Measurements from ENCODE around the gene HOXC10. TPM values are rescaled to one million over a fixed set of nuclear protein-coding genes. Genes with fewer than 3 reads are reported as not detected.

The HOXC10 gene
- total and polyA plus RNA-seq, 2 of the 8 experiments (the other 6 are each of a cell fraction or from before 2014, with no cell fraction given) = not detected

DNA sequence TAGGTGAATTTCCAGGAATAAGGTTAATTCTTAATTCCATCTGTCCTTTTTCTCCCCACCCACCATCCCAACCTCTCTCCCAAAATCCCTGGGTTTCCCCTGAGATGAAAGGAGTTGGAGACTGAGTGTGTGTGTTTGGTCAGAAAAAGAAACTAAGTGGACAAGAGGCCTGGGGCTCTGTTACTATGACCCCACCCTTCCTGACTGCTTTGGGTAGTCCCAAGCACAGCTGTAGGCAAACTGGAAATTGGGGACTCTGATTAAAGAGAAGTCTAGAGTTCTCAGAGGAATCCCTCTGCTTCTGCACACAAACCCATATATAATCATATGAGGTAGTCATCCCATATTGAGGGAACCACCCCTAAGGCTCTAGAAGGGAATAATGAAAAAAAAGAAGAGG lies 37.2 kb upstream of the HOXC10 start:
- no peak overlapping the region for H4K5ac ChIP-seq (ENCODE audit: insufficient read length, low read depth, low read length)
- no peak overlapping the region for H2AFZ ChIP-seq (ENCODE audit: low read length)
- peaks cover 0 to 16% (median 3%) of the 10 kb centered on the region in 4 experiments; a peak in 6 of 7 replicates for H3K4me1 ChIP-seq (replicated peaks in 1 of 4; ENCODE audit: control insufficient read depth in 3 of 4, insufficient read depth in 4 of 4, low read length in 3 of 4)
- no peaks in the 10 kb centered on the region for H3K79me2 ChIP-seq (ENCODE audit: control insufficient read depth in 1 of 2, insufficient read depth in 2 of 2, low read length in 2 of 2)
- H3K9me3 ChIP-seq (ENCODE audit: insufficient read depth in 2 of 2, low read depth in 1 of 2, low read length in 1 of 2) = no peaks in the 10 kb centered on the region; a peak in 1 of 4 replicates
- H2BK5ac ChIP-seq (ENCODE audit: low read depth, low read length) = no peak overlapping the region
- peaks cover 0 to 3% (median 0%) of the 10 kb centered on the region in 4 experiments; a peak in 1 of 8 replicates for H3K36me3 ChIP-seq (ENCODE audit: control insufficient read depth in 2 of 4, insufficient read depth in 4 of 4, low read length in 3 of 4)
- H3K27ac ChIP-seq (ENCODE audit: low read depth, low read length) = no peak overlapping the region
- no peak overlapping the region for H3K9ac ChIP-seq (replicated peaks in 1 of 4; ENCODE audit: extremely low read depth in 1 of 4, low read depth in 3 of 4, low read length in 3 of 4)
- no peak overlapping the region for H2BK12ac ChIP-seq (ENCODE audit: low read depth, low read length)
- H3K18ac ChIP-seq (ENCODE audit: extremely low read depth, low read length) = no peak overlapping the region
- no peaks in the 10 kb centered on the region for H3K79me1 ChIP-seq (ENCODE audit: low read depth, low read length)
- no peak overlapping the region for H3K4me2 ChIP-seq (ENCODE audit: insufficient read depth in 1 of 2, low read depth in 2 of 2, low read length in 2 of 2)
- no peaks in the 10 kb centered on the region for H3K23me2 ChIP-seq (ENCODE audit: low read depth, low read length)
- H3K4ac ChIP-seq (replicated peaks; ENCODE audit: insufficient read length, low read depth, low read length) = no peak overlapping the region
- no peak overlapping the region for H2AK5ac ChIP-seq (ENCODE audit: low read depth, low read length)
- H3K56ac ChIP-seq (replicated peaks; ENCODE audit: insufficient read length, low read depth, low read length) = no peak overlapping the region
- no peak overlapping the region for H2BK120ac ChIP-seq (replicated peaks; ENCODE audit: low read depth, low read length)
- H3K4me3 ChIP-seq (ENCODE audit: extremely low read depth in 1 of 4, insufficient read depth in 2 of 4, low read depth in 3 of 4, low read length in 4 of 4) = no peak overlapping the region
- POLR2A ChIA-PET (ENCODE audit: partially characterized antibody) = no interaction called here
- H4K20me1 ChIP-seq (replicated peaks in 1 of 2; ENCODE audit: control insufficient read depth in 1 of 2, insufficient read depth in 2 of 2, low read length in 2 of 2) = peaks cover 32 to 37% of the 10 kb centered on the region in 2 experiments
- no peak overlapping the region for H3K23ac ChIP-seq (ENCODE audit: insufficient read length)
- H4K91ac ChIP-seq (replicated peaks; ENCODE audit: insufficient read length, low read length) = no peak overlapping the region
- peaks cover 97 to 100% (median 99%) of the 10 kb centered on the region in 4 experiments for H3K27me3 ChIP-seq (replicated peaks in 1 of 4; ENCODE audit: control insufficient read depth in 3 of 4, extremely low read depth in 1 of 4, insufficient read depth in 3 of 4, low read length in 3 of 4)
- no peak for FAIRE-seq
- H3K14ac ChIP-seq (ENCODE audit: insufficient read length) = no peak overlapping the region
- CTCF ChIA-PET (ENCODE audit: partially characterized antibody) = interaction anchor here (0.8 to 1.6 kb wide), 2 partner anchors 156 to 179 kb away, joined by 3 to 4 read pairs; no protein-coding TSS in a partner anchor
- H4K8ac ChIP-seq (ENCODE audit: extremely low read depth, insufficient read depth, low read length) = no peak overlapping the region
- H2BK20ac ChIP-seq (ENCODE audit: low read length) = no peak overlapping the region
- H2BK15ac ChIP-seq (ENCODE audit: low read length) = no peak overlapping the region
- DNase-seq (ENCODE audit: low read depth in 1 of 2, low spot score in 2 of 2) = no peak
- TF ChIP-seq KDM4A (IDR thresholded peaks at IDR 0.05; ENCODE audit: low read depth, low read length, severe bottlenecking) (no peak), EZH2 (IDR thresholded peaks at IDR 0.05; ENCODE audit: low read depth, low read length, severe bottlenecking) (no peak), BCL11A (IDR thresholded peaks at IDR 0.05; ENCODE audit: low read depth in 2 of 2, low read length in 2 of 2) (no peak), FOSL1 (IDR thresholded peaks at IDR 0.05; ENCODE audit: insufficient read depth, low read depth, low read length) (no peak), CREB1 (IDR thresholded peaks at IDR 0.05) (no peak), CTBP2 (IDR thresholded peaks at IDR 0.05; ENCODE audit: borderline replicate concordance, insufficient read depth, insufficient read length, low read length) (no peak), NRF1 (IDR thresholded peaks at IDR 0.05; ENCODE audit: low read depth, low read length) (no peak), TCF12 (IDR thresholded peaks at IDR 0.05; ENCODE audit: low read depth, low read length) (no peak), EP300 (IDR thresholded peaks at IDR 0.05; ENCODE audit: borderline replicate concordance in 1 of 2, low read depth in 2 of 2, low read length in 2 of 2) (no peak), CTCF (IDR thresholded peaks at IDR 0.05; ENCODE audit: control extremely low read depth in 1 of 3, insufficient read depth in 1 of 3, low read depth in 1 of 3, low read length in 3 of 3) (no peak), POU5F1 (IDR thresholded peaks at IDR 0.05; ENCODE audit: low read depth, low read length) (no peak)
